GM12878 (cell line): ENCODE data around the gene RNASE9. TPM values are rescaled to one million over a fixed set of nuclear protein-coding genes. Genes with fewer than 3 reads are reported as not detected.
A peak's percentile ranks its signal among the peaks of the same experiment; 100 is the strongest.

ENCODE experiments used
- ATAC-seq: fragments of 200-7000 bp; cut with Tn5 transposase; 3 replicates; pipeline ENCODE4 v1.9.1; 2020; ENCODE audit warnings: mild to moderate bottlenecking, moderate library complexity
- BruUV-seq: library from RNA; stranded (reverse); fragments of 400-500 nt; replicated peaks from 2 replicates; lab custom pipeline; 2021; lab: Mats Ljungman, UMichigan
- CTCF ChIA-PET: fragments of 300-600 bp; sonication (Branson Sonifier 250); formaldehyde crosslinking; extraction: SDS; loops from one replicate; lab custom pipeline; 2021; ENCODE audit warnings: inconsistent platforms; lab: Yijun Ruan, JAX
- POLR2A ChIA-PET: fragments of 350-600 bp; formaldehyde crosslinking; extraction: SDS; loops from one replicate; lab custom pipeline; 2021; ENCODE audit warnings: inconsistent platforms; lab: Charles Lee
- RAD21 ChIA-PET: fragments of 300-600 bp; sonication (Branson Sonifier 250); formaldehyde crosslinking; loops from one replicate; lab custom pipeline; 2023; ENCODE audit warnings: antibody characterized with exemption; ENCODE audit not compliant: unreplicated experiment; lab: Charles Lee
- SMC1A ChIA-PET: fragments of 300-600 bp; sonication (Branson Sonifier 250); formaldehyde crosslinking; loops from one replicate; lab custom pipeline; 2023; ENCODE audit not compliant: unreplicated experiment, uncharacterized antibody; lab: Charles Lee
- DNase-seq: peaks from one replicate; pipeline ENCODE4 v3.0.0-alpha.2; 2011; ENCODE audit warnings: low read depth, low spot score
- FAIRE-seq: peaks from 3 replicates; lab custom pipeline; 2011; peaks lifted over from hg19 to GRCh38; lab: Jason Lieb, UNC
- H2AFZ ChIP-seq: 2 replicates; pipeline ENCODE4 v1.6.0; 2011; ENCODE audit warnings: low read depth, low read length, control low read depth; ENCODE audit not compliant: control insufficient read depth
- H3K27ac ChIP-seq: 2 replicates; pipeline ENCODE4 v1.5.1; 2011; ENCODE audit warnings: control low read depth; ENCODE audit not compliant: control insufficient read depth, insufficient read depth
- H3K27me3 ChIP-seq, 2 experiments: replicated peaks in 1 of 2; 2 replicates each; pipeline versions ENCODE4 v1.6.0 to v1.6.1; 2011; ENCODE audit warnings: low read length in 1 of 2; ENCODE audit not compliant: control insufficient read depth in 2 of 2, insufficient read depth in 2 of 2
- H3K36me3 ChIP-seq, 2 experiments: 2 replicates each; pipeline ENCODE4 v1.5.1; 2011; ENCODE audit warnings: low read length in 1 of 2; ENCODE audit not compliant: control insufficient read depth in 2 of 2, insufficient read depth in 2 of 2
- H3K4me1 ChIP-seq: 2 replicates; pipeline ENCODE4 v1.6.1; 2011; ENCODE audit warnings: mild to moderate bottlenecking, low read length, moderate library complexity, mixed read lengths; ENCODE audit not compliant: control insufficient read depth, insufficient read depth
- H3K4me2 ChIP-seq: 2 replicates; pipeline ENCODE4 v1.6.0; 2011; ENCODE audit warnings: control low read depth; ENCODE audit not compliant: control insufficient read depth, insufficient read depth
- H3K4me3 ChIP-seq: fragments of 200-600 bp; sonication (generic); 2 replicates; pipeline ENCODE4 v1.5.1; 2016
- H3K79me2 ChIP-seq: 2 replicates; pipeline ENCODE4 v1.6.0; 2011; ENCODE audit warnings: low read length; ENCODE audit not compliant: control insufficient read depth, insufficient read depth
- H3K9ac ChIP-seq: 2 replicates; pipeline ENCODE4 v1.8.0; 2011; ENCODE audit warnings: low read length, control low read depth, mixed read lengths; ENCODE audit not compliant: control insufficient read depth, insufficient read depth
- H3K9me3 ChIP-seq: replicated peaks from 3 replicates; pipeline ENCODE4 v1.5.1; 2011; ENCODE audit warnings: mild to moderate bottlenecking, low read length; ENCODE audit not compliant: control insufficient read depth, insufficient read depth
- H4K20me1 ChIP-seq: 2 replicates; pipeline ENCODE4 v1.6.0; 2011; ENCODE audit not compliant: control insufficient read depth, insufficient read depth
- ATF3 ChIP-seq: IDR thresholded peaks from 2 replicates; pipeline ENCODE4 v1.6.1; 2011; ENCODE audit warnings: low read depth, mild to moderate bottlenecking, low read length, moderate library complexity, borderline replicate concordance; ENCODE audit errors: extremely low read depth
- BACH1 ChIP-seq: fragments of 450-650 bp; IDR thresholded peaks from 2 replicates; pipeline ENCODE4 v1.6.1; 2017; ENCODE audit warnings: mild to moderate bottlenecking, borderline replicate concordance
- BCLAF1 ChIP-seq: fragments of 450-650 bp; IDR thresholded peaks from 2 replicates; pipeline ENCODE4 v1.6.1; 2017; ENCODE audit warnings: antibody characterized with exemption, mild to moderate bottlenecking, moderate library complexity
- FOXK2 ChIP-seq: fragments of 450-650 bp; IDR thresholded peaks from 2 replicates; pipeline ENCODE4 v1.6.1; 2017; ENCODE audit warnings: mild to moderate bottlenecking, moderate library complexity
- GATAD2B ChIP-seq: fragments of 450-650 bp; conservative IDR thresholded peaks from 2 replicates; pipeline ENCODE4 v1.6.1; 2017; ENCODE audit warnings: low read depth, mild to moderate bottlenecking, moderate library complexity
- HDAC2 ChIP-seq: fragments of 200-600 bp; sonication (generic); IDR thresholded peaks from 2 replicates; pipeline ENCODE4 v1.6.1; 2017
- HSF1 ChIP-seq: fragments of 150-350 bp; IDR thresholded peaks from 2 replicates; pipeline ENCODE4 v1.6.1; 2014; ENCODE audit warnings: mild to moderate bottlenecking, low read depth, low read length
- NBN ChIP-seq: fragments of 450-650 bp; IDR thresholded peaks from 2 replicates; pipeline ENCODE4 v1.6.1; 2016
- NFIC ChIP-seq: IDR thresholded peaks from 2 replicates; pipeline ENCODE4 v1.6.1; 2012; ENCODE audit warnings: low read depth, mild to moderate bottlenecking, inconsistent platforms, low read length, moderate library complexity
- NR2C2 ChIP-seq: IDR thresholded peaks from 2 replicates; pipeline ENCODE4 v1.6.1; 2011; ENCODE audit warnings: borderline replicate concordance, low read depth; ENCODE audit not compliant: control insufficient read depth, insufficient read length
- POLR2AphosphoS2 ChIP-seq: IDR thresholded peaks from 2 replicates; pipeline ENCODE4 v1.6.1; 2011; ENCODE audit warnings: low read depth, mild to moderate bottlenecking, low read length, improper control_type of control experiment, moderate library complexity
- RFX5 ChIP-seq: IDR thresholded peaks from 2 replicates; pipeline ENCODE4 v1.6.1; 2011; ENCODE audit warnings: low read depth, low read length, improper control_type of control experiment
- SMAD1 ChIP-seq: fragments of 450-650 bp; IDR thresholded peaks from 2 replicates; pipeline ENCODE4 v1.6.1; 2018; ENCODE audit warnings: mild to moderate bottlenecking, low read depth; ENCODE audit not compliant: partially characterized antibody
- SMC3 ChIP-seq: IDR thresholded peaks from 2 replicates; pipeline ENCODE4 v1.6.1; 2011; ENCODE audit warnings: low read length, improper control_type of control experiment, borderline replicate concordance
- USF2 ChIP-seq: IDR thresholded peaks from 2 replicates; pipeline ENCODE4 v1.6.1; 2011; ENCODE audit warnings: low read depth, low read length, improper control_type of control experiment, borderline replicate concordance
- YY1 ChIP-seq: IDR thresholded peaks from 2 replicates; pipeline ENCODE4 v1.6.1; 2011; ENCODE audit warnings: low read depth, mild to moderate bottlenecking, low read length
- ZNF24 ChIP-seq: fragments of 450-650 bp; IDR thresholded peaks from 2 replicates; pipeline ENCODE4 v1.6.1; 2017; ENCODE audit warnings: antibody characterized with exemption, mild to moderate bottlenecking
- WGBS: methylation state at CpG from one replicate; pipeline ENCODE4 v1.1.6; 2016; ENCODE audit warnings: low lambda C conversion rate; ENCODE audit not compliant: insufficient replicate concordance, insufficient coverage; ENCODE audit errors: missing lambda C conversion rate; 5-methylcytosine and 5-hydroxymethylcytosine counted together
- in situ Hi-C: fragments of 300-500 bp; cut with MboI; formaldehyde crosslinking; loops from 9 replicates; pipeline ENCODE4 v1.14.3; 2018; ENCODE audit warnings: mixed read lengths
- intact Hi-C: fragments of 100-400 bp; cut with micrococcal nuclease; formaldehyde crosslinking; loops from one replicate; pipeline ENCODE4 v1.14.2; 2022; ENCODE audit not compliant: unreplicated experiment
- polyA plus RNA-seq, 11 experiments: library from polyadenylated mRNA; depleted of rRNA in 4 of 11; unstranded in 6 of 11; stranded (reverse) in 5 of 11; fragments of >200 nt; fragmentation: Nextera tagmentation in 4 of 11; fragmentation: Illumina TruSeq in 1 of 11; extraction: Ambion mirVana in 4 of 11; extraction: Trizol in 1 of 11; gene quantifications; 1 replicate in 1 of 11; 2 replicates in 10 of 11; pipeline versions ENCODE4 v1.2.1 to v1.2.3, GENCODE V29; 2011 to 2016; ENCODE audit warnings: inconsistent platforms in 2 of 11, missing spikeins in 2 of 11, low read depth in 1 of 11
- total RNA-seq, 4 experiments: library from RNA; depleted of rRNA in 3 of 4; stranded (reverse); fragments of >200 nt in 3 of 4; fragmentation: Illumina TruSeq in 1 of 4; extraction: Trizol in 1 of 4; gene quantifications; 2 replicates each; pipeline versions ENCODE4 v1.2.1 to v1.2.3, GENCODE V29; 2013 to 2021

Gene RNASE9
- total and polyA plus RNA-seq, 10 of the 15 experiments (the other 5 are each of a cell fraction or from before 2014, with no cell fraction given), result not detected

- Histone ChIP-seq H3K4me1 (peaks cover 35% of the 10 kb centered on the region), H3K9ac (peak overlapping the region; percentile 60; the same call in 1 of the 2 replicates), H2AFZ (peak overlapping the region; percentile 84), H3K79me2 (no peaks in the 10 kb centered on the region), H4K20me1 (no peaks in the 10 kb centered on the region), H3K36me3 (no peaks in the 10 kb centered on the region), H3K4me2 (peak overlapping the region; percentile 72), H3K4me3 (peak overlapping the region; percentile 78), H3K27ac (peak overlapping the region; percentile 34; the same call in 1 of the 2 replicates), H3K9me3 (no peaks in the 10 kb centered on the region), H3K27me3 (no peaks in the 10 kb centered on the region)
- CTCF ChIA-PET, result interaction anchor here (0.6 to 10.3 kb wide), 45 partner anchors 9 to 362 kb away, joined by 3 to 216 read pairs (median 4); partner anchors contain the start of genes ANG, CCNB1IP1, PARP2 and PIP4P1
- FAIRE-seq, result peak; percentile 56
- no TSS peak for BruUV-seq
- peak; percentile 20 for ATAC-seq
- in situ Hi-C loops (loop anchor here (5.0 kb wide), 2 partner anchors 197 to 282 kb away; partner anchors contain the start of gene TEP1), intact Hi-C loops (loop anchor here (1.0 to 5.0 kb wide), 6 partner anchors 53 to 282 kb away; partner anchors contain the start of gene PARP2)
- RAD21 ChIA-PET, result interaction anchor here (0.8 to 6.3 kb wide), 28 partner anchors 12 to 284 kb away, joined by 3 to 77 read pairs (median 5); partner anchors contain the start of genes ANG, CCNB1IP1, PARP2 and PIP4P1
- SMC1A ChIA-PET, result interaction anchor here (0.6 to 6.5 kb wide), 28 partner anchors 10 to 291 kb away, joined by 3 to 110 read pairs (median 4); partner anchors contain the start of genes CCNB1IP1, PARP2, RNASE4 and TEP1
- peak; percentile 89 for DNase-seq
- under 1% methylated on average over 44 of the region's 44 CpGs for WGBS
- POLR2A ChIA-PET, result interaction anchor here (0.6 to 1.7 kb wide), 4 partner anchors 53 to 267 kb away, joined by 3 to 6 read pairs (median 4); no protein-coding TSS in a partner anchor
- no peak for TF ChIP-seq BCLAF1
- TF ChIP-seq POLR2AphosphoS2, result no peak
- peak; percentile 43; the same call in 1 of the 2 replicates for TF ChIP-seq GATAD2B
- no peak for TF ChIP-seq NR2C2
- TF ChIP-seq FOXK2, result no peak
- no peak for TF ChIP-seq USF2
- TF ChIP-seq ATF3, result peak; percentile 45; the same call in 1 of the 2 replicates
- TF ChIP-seq YY1, result peak; percentile 70
- no peak for TF ChIP-seq HSF1
- no peak for TF ChIP-seq SMAD1
- TF ChIP-seq NBN, result 0 out of 2 replicates have a peak, but pooled peaks have one; percentile 38
- no peak for TF ChIP-seq HDAC2
- TF ChIP-seq BACH1, result no peak
- no peak for TF ChIP-seq NFIC
- peak; percentile 88 for TF ChIP-seq SMC3
- TF ChIP-seq RFX5, result no peak
- peak; percentile 98 for TF ChIP-seq ZNF24
These were observed 48.6 kb upstream of the RNASE9 start for GRCh38 chr14:20609215-20610001.
